Measurements from ENCODE around the gene ORAI2. TPM values are rescaled to one million over a fixed set of nuclear protein-coding genes. Genes with fewer than 3 reads are reported as not detected.

ORAI2 gene
- total and polyA plus RNA-seq, 2 of the 8 experiments (the other 6 are each of a cell fraction or from before 2014, with no cell fraction given) = 20.7 to 35.2 TPM

DNA sequence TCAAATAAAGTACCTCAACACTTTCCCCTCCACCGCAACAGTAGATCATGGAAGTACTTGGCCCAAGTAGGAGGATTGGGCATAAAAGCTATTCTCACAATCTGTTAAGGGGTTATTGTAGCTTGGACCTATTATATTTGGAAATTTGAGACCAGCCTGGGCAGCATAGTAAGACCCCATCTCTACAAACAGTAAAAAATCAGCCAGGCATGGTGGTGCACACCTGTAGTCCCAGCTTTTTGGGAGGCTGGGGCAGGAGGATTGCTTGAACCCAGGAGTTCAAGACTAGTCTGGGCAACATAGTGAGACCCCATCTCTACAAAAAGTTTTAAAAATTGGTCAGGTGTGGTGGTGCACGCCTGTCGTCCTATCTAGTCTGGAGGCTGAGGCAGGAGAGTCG lies 24.0 kb upstream of the ORAI2 start (continued):
- TF ChIP-seq CBX5 (IDR thresholded peaks at IDR 0.05; ENCODE audit: low read depth, low read length) (no peak), YY1 (IDR thresholded peaks at IDR 0.05; ENCODE audit: low read depth, low read length) (no peak), BRCA1 (IDR thresholded peaks at IDR 0.05; ENCODE audit: low read depth, low read length) (no peak)
